ENCODE data around the gene E2F2. TPM values are rescaled to one million over a fixed set of nuclear protein-coding genes. Genes with fewer than 3 reads are reported as not detected.

E2F2 gene
- total RNA-seq, 1 experiment from 2014 or later = 16.3 TPM

GRCh38 chr1:23469372-23469982 is 61.6 kb downstream of the E2F2 start:
- no TSS peak for BruUV-seq (replicated peaks)
- ChIA-PET POLR2A (no interaction called here), CTCF (no interaction called here), RAD21 (ENCODE audit: low non-redundant PET in 1 of 2, low total read pairs in 2 of 2, uncharacterized antibody in 2 of 2, unreplicated experiment in 2 of 2) (no interaction called here)
- Histone ChIP-seq H3K9me3 (ENCODE audit: control insufficient read depth in 1 of 2, insufficient read depth in 1 of 2, low read depth in 1 of 2, low read length in 2 of 2) (no peaks in the 10 kb centered on the region), H3K36me3 (ENCODE audit: control insufficient read depth in 1 of 2, insufficient read depth in 2 of 2, low read length in 2 of 2) (no peaks in the 10 kb centered on the region), H3K27ac (ENCODE audit: low read depth, low read length) (no peak overlapping the region), H3K79me2 (ENCODE audit: insufficient read depth, low read length) (no peaks in the 10 kb centered on the region), H3K4me2 (ENCODE audit: low read length) (no peak overlapping the region), H3K27me3 (ENCODE audit: insufficient read depth, low read length) (no peaks in the 10 kb centered on the region), H3K4me3 (replicated peaks in 1 of 2; ENCODE audit: low read depth in 1 of 2, low read length in 2 of 2) (no peak overlapping the region), H3K4me1 (ENCODE audit: control insufficient read depth in 1 of 2, insufficient read depth in 2 of 2, low read length in 2 of 2) (peaks cover 0 to 8% of the 10 kb centered on the region in 2 experiments; a peak in 1 of 4 replicates), H2AFZ (ENCODE audit: low read depth, low read length, poor library complexity, severe bottlenecking) (no peak overlapping the region), H4K20me1 (ENCODE audit: insufficient read depth) (no peaks in the 10 kb centered on the region), H3K9me2 (ENCODE audit: insufficient read depth) (no peaks in the 10 kb centered on the region), H3K9ac (ENCODE audit: low read length) (no peak overlapping the region)
- TF ChIP-seq EGR1 (IDR thresholded peaks at IDR 0.05; ENCODE audit: low read depth) (no peak), RAD21 (IDR thresholded peaks at IDR 0.05; ENCODE audit: low read depth) (no peak), CEBPB (IDR thresholded peaks at IDR 0.05; ENCODE audit: low read depth) (no peak), SP1 (IDR thresholded peaks at IDR 0.05; ENCODE audit: low read depth) (no peak), ELF1 (IDR thresholded peaks at IDR 0.05; ENCODE audit: borderline replicate concordance, low read depth) (no peak), EZH2phosphoT487 (IDR thresholded peaks at IDR 0.05; ENCODE audit: borderline replicate concordance) (no peak), EZH2 (IDR thresholded peaks at IDR 0.05) (no peak), SRF (IDR thresholded peaks at IDR 0.05; ENCODE audit: low read depth) (no peak), POLR2A (IDR thresholded peaks at IDR 0.05; ENCODE audit: borderline replicate concordance, extremely low read depth, insufficient read depth, insufficient read length) (no peak), MAX (IDR thresholded peaks at IDR 0.05) (no peak), FOSL1 (IDR thresholded peaks at IDR 0.05; ENCODE audit: low read depth) (no peak), JUND (IDR thresholded peaks at IDR 0.05) (no peak), ZNF274 (IDR thresholded peaks at IDR 0.05; ENCODE audit: low read depth, low read length) (no peak)
- TF ChIP-seq, protein P1, sequence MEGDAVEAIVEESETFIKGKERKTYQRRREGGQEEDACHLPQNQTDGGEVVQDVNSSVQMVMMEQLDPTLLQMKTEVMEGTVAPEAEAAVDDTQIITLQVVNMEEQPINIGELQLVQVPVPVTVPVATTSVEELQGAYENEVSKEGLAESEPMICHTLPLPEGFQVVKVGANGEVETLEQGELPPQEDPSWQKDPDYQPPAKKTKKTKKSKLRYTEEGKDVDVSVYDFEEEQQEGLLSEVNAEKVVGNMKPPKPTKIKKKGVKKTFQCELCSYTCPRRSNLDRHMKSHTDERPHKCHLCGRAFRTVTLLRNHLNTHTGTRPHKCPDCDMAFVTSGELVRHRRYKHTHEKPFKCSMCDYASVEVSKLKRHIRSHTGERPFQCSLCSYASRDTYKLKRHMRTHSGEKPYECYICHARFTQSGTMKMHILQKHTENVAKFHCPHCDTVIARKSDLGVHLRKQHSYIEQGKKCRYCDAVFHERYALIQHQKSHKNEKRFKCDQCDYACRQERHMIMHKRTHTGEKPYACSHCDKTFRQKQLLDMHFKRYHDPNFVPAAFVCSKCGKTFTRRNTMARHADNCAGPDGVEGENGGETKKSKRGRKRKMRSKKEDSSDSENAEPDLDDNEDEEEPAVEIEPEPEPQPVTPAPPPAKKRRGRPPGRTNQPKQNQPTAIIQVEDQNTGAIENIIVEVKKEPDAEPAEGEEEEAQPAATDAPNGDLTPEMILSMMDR (IDR thresholded peaks at IDR 0.05 in 2 of 3, conservative IDR thresholded peaks at IDR 0.05 in 1 of 3; ENCODE audit: borderline replicate concordance in 1 of 3, insufficient read depth in 1 of 3, low read depth in 2 of 3, low read length in 2 of 3) = no peak
- no peak for DNase-seq (ENCODE audit: low read depth, low spot score)
- no peak for ATAC-seq
- intact Hi-C loops (cut with micrococcal nuclease) = no loop called here

Data from HCT116 (cell line).